ENCODE data around the gene HIRA.

DNA sequence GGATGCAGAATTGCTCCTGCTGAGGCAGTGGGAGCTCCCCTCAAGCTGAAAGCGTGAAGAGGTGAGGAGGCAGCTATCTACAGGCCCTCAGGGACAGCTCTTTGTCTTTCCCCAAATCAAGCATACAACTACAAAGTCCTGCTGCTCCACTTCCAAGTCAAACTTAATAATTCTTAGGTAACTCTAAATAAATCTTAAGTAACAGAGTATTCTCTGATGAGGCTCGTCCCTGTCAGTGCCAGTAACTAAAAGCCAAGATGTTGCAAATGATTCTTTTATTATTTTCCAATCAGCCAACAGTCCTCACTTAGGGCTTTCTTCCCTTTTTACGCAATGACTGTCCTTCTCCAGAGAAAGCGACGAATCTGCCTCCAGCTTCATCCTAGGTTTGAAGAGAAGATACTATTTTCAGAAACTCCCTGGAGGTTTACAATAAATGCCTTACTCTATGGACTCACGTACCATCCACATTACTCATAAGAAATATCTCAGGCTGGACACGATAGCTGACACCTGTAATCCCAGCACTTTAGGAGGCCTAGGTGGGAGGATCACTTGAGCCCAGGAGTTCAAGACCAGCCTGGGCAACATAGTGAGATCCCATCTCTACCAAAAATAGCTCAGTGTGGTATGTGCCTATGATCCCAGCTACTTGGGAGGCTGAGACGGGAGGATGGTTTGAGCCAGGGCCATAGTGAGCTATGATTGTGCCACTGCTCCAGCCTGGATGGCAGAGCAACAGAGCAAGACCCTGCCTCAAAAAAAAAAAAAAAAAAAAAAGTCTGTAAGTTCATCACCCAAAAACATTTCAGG, 19.0 kb upstream of the HIRA start:
- TF ChIP-seq, protein P1, sequence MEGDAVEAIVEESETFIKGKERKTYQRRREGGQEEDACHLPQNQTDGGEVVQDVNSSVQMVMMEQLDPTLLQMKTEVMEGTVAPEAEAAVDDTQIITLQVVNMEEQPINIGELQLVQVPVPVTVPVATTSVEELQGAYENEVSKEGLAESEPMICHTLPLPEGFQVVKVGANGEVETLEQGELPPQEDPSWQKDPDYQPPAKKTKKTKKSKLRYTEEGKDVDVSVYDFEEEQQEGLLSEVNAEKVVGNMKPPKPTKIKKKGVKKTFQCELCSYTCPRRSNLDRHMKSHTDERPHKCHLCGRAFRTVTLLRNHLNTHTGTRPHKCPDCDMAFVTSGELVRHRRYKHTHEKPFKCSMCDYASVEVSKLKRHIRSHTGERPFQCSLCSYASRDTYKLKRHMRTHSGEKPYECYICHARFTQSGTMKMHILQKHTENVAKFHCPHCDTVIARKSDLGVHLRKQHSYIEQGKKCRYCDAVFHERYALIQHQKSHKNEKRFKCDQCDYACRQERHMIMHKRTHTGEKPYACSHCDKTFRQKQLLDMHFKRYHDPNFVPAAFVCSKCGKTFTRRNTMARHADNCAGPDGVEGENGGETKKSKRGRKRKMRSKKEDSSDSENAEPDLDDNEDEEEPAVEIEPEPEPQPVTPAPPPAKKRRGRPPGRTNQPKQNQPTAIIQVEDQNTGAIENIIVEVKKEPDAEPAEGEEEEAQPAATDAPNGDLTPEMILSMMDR (IDR thresholded peaks at IDR 0.05 in 8 of 11, conservative IDR thresholded peaks at IDR 0.05 in 3 of 11), result no peak
- TF ChIP-seq POLR2A (IDR thresholded peaks at IDR 0.05), result no peak
